ENCODE data around the gene ABCG4. TPM values are rescaled to one million over a fixed set of nuclear protein-coding genes. Genes with fewer than 3 reads are reported as not detected.
"Not testable (repeated sequence)": the region's sequence is repeated elsewhere in the genome, so short reads cannot be mapped to it uniquely, and the experiment has no call there.

The ABCG4 gene
- total RNA-seq, 1 donor from 2014 or later, result 0.48 TPM

- peak; percentile 73 for DNase-seq (ENCODE audit: low spot score)
- ATAC-seq, result peak; percentile 77
Observed at GRCh38 chr11:119180729-119181676, 32.2 kb downstream of the ABCG4 start.

GRCh38 chr11:119181677-119182412, 33.0 kb downstream of the ABCG4 start:
- DNase-seq (ENCODE audit: low spot score), result no peak

GRCh38 chr11:119184399-119184798, 35.5 kb downstream of the ABCG4 start:
- DNase-seq (ENCODE audit: low spot score); ATAC-seq: not testable (repeated sequence)

More at GRCh38 chr11:119181677-119182412, 33.0 kb downstream of the ABCG4 start:
- ATAC-seq, result peak; percentile 23

- ATAC-seq (no peak), DNase-seq (ENCODE audit: low spot score) (no peak)
Observed at GRCh38 chr11:119185981-119186634, 37.3 kb downstream of the ABCG4 start.

GRCh38 chr11:119187123-119187892, 38.5 kb downstream of the ABCG4 start:
- DNase-seq (ENCODE audit: low spot score) (no peak), ATAC-seq (no peak)

- DNase-seq (ENCODE audit: low spot score), result no peak
- ATAC-seq, result no peak
Observed at GRCh38 chr11:119188067-119188466, 39.2 kb downstream of the ABCG4 start.

GRCh38 chr11:119188887-119189286, 40.0 kb downstream of the ABCG4 start:
- ATAC-seq (no peak), DNase-seq (ENCODE audit: low spot score) (no peak)

- DNase-seq (ENCODE audit: low spot score) (no peak), ATAC-seq (no peak)
Observed at GRCh38 chr11:119189393-119189792, 40.5 kb downstream of the ABCG4 start.

- no peak for DNase-seq (ENCODE audit: low spot score)
- no peak for ATAC-seq
Observed at GRCh38 chr11:119190531-119190930, 41.7 kb downstream of the ABCG4 start.

- not testable (repeated sequence) for ATAC-seq; DNase-seq (ENCODE audit: low spot score)
Observed at GRCh38 chr11:119191265-119191664, 42.4 kb downstream of the ABCG4 start.

GRCh38 chr11:119192111-119192510, 43.3 kb downstream of the ABCG4 start:
- ATAC-seq, result no peak

GRCh38 chr11:119193001-119193400, 44.1 kb downstream of the ABCG4 start:
- ATAC-seq (no peak), DNase-seq (ENCODE audit: low spot score) (no peak)

More at GRCh38 chr11:119192111-119192510, 43.3 kb downstream of the ABCG4 start:
- no peak for DNase-seq (ENCODE audit: low spot score)

- DNase-seq (ENCODE audit: low spot score), result no peak
- ATAC-seq, result no peak
Observed at GRCh38 chr11:119193626-119194025, 44.8 kb downstream of the ABCG4 start.

GRCh38 chr11:119194811-119195440, 46.1 kb downstream of the ABCG4 start:
- no peak for DNase-seq (ENCODE audit: low spot score)

GRCh38 chr11:119195680-119196079, 46.8 kb downstream of the ABCG4 start:
- ATAC-seq (peak; percentile 59), DNase-seq (ENCODE audit: low spot score) (no peak)

More at GRCh38 chr11:119194811-119195440, 46.1 kb downstream of the ABCG4 start:
- ATAC-seq, result no peak

GRCh38 chr11:119196833-119197483, 48.1 kb downstream of the ABCG4 start:
- ATAC-seq (peak; percentile 99), DNase-seq (ENCODE audit: low spot score) (peak; percentile 69)

GRCh38 chr11:119198925-119199324, 50.1 kb downstream of the ABCG4 start:
- ATAC-seq (no peak), DNase-seq (ENCODE audit: low spot score) (no peak)

GRCh38 chr11:119201236-119201635, 52.4 kb downstream of the ABCG4 start:
- not testable (repeated sequence) for ATAC-seq; DNase-seq (ENCODE audit: low spot score)

GRCh38 chr11:119202554-119202953, 53.7 kb downstream of the ABCG4 start:
- DNase-seq (ENCODE audit: low spot score) (no peak), ATAC-seq (no peak)
